Hippocampal formation (tissue), 2 donors: Measurements from ENCODE around the gene FASTK.

Experiments used
- DNase-seq, 2 donors: peaks; one replicate each; lab custom pipeline; 2025; lab: John Stamatoyannopoulos, UW

The FASTK gene, protein sequence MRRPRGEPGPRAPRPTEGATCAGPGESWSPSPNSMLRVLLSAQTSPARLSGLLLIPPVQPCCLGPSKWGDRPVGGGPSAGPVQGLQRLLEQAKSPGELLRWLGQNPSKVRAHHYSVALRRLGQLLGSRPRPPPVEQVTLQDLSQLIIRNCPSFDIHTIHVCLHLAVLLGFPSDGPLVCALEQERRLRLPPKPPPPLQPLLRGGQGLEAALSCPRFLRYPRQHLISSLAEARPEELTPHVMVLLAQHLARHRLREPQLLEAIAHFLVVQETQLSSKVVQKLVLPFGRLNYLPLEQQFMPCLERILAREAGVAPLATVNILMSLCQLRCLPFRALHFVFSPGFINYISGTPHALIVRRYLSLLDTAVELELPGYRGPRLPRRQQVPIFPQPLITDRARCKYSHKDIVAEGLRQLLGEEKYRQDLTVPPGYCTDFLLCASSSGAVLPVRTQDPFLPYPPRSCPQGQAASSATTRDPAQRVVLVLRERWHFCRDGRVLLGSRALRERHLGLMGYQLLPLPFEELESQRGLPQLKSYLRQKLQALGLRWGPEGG

GRCh38 chr7:151080522-151081169 lies at the start of gene FASTK:
Gene FASTK (minus strand): TSS chr7:151080809. CDS start chr7:151080766, 43 bp downstream.
- peak; percentile 88 to 96 for DNase-seq

- DNase-seq, result no peak
These were observed 49.5 kb upstream of the FASTK start for GRCh38 chr7:151129960-151130591.

- no peak for DNase-seq
These were observed 48.7 kb upstream of the FASTK start for GRCh38 chr7:151129117-151129959.

DNA sequence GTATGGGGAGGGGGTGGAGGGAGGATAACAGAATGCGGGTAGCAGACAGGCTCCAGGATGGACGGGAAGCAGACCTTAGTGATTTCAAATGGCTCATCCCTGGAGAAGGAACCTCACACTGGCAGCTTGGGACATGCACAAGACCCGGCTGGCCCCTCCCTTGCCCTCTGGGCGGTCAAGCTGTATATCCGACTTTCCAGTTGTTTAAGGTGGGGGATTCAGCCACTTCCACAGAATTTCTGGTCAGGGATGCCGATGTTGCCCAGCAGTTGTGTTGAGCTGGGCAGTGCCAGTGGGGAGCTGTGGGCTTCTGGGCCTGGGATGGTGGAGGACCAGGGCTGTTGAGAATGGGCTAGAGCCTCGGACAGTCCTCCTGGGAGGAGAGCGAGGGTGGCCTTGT lies 48.1 kb upstream of the FASTK start:
- no peak for DNase-seq

DNA sequence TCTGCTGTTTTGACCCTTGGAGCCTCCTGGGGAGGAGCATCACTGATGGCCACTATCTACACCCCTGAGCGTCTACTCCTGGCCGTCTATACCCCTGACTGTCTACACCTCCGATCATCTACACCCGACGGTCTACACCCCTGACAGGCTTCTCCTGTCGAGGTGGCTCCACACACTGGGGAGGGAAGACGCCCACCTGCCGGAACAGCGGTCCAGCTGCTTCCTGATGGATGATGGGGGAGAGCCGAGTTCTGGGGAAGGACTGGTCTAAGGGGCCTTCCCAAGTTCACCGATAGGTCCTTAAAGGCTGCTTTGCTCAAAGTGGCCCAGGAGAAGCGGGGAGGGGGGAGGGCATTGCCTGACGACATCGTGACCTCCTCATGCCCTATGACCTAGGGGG lies 47.5 kb upstream of the FASTK start:
- no peak for DNase-seq

DNA sequence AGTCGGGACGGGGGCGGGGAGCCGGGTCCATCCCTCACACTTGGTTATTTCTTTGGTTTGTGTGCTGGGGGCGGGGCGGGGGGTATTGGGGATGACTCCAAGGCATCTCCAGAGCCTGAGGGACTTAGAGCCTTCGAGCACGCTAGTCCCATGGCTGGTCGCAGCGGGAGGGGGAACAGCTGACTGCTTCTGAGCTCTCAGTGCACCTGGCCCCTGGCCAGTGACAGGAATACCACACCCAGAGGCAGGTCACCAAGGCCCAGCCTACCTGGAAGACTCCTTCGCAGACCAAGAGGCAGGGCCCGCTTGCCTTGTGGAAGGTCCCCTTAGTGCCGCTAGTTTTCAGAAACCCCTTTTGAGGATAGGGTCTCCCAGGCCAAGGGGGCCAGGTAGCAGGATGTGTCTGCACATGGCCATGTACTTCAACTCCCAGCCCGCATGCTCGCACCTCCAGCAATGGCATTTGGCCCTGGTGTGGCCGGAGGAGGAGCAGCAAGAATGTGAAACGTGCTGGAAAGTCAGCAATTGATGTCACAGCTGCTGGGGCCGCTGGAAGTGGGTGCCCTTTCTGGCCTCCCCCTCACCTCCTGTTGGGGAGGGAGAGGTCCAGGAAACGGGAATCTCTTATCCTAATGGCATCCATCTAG lies 46.0 kb upstream of the FASTK start:
- DNase-seq, result no peak

DNA sequence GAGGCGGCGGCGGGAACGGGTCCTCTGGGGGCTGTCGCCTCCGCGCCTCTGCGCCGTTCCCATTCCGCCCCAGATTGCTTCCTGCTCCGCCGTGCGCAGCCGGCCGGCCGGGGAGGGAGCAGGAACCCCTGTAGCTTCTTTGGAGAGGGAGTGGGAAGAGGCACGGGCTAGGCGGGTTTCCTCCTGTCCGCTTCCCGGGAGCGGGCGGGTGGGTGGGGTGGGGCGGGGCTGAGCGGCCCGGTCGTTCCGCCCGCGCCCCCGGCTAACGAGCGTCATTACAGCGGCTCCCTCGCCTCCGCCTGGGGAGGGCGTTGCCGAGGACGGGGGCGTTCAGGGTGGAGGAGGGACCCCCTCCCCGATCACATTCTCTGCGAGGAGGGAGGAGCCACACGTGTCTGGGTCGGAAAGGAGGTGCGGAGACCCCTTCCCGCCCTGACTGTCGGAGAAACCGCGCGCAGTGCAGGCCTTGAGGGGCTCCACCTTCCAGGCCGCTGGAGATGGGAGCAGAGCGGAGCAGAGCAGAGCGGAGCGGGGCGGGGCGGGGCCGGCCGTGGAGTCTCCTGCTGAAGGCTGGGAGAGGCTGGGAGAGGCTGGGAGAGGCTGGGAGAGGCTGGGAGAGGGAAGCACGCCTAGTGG lies 45.4 kb upstream of the FASTK start:
- DNase-seq, result no peak

GRCh38 chr7:151125470-151125845 lies 44.8 kb upstream of the FASTK start:
- DNase-seq, result no peak

DNA sequence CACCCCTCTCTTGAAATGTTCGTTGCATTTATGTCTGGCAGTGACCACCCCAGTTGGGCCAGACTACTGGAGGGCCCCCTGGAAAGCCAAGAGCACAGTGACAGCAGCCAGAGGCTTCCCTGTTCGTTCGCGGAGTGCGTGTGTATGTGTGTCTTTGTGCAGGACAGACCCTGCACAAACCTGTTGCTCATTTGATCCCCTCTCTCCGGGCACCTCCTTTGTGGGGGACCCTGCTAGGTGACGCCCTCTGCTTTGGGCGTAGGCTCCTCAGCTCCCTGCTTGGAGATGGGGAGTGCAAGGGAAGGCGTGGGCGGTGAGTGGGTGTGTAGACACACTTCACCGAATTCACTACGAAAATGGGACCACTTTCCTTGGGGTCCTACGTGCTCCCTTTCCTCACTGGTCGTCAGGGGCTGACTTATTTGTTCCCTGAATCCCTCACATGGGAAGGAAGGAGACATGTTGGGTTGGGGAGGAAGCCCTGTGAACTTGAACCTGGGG lies 44.3 kb upstream of the FASTK start:
- DNase-seq, result no peak

- DNase-seq, result no peak
These were observed 43.9 kb upstream of the FASTK start for GRCh38 chr7:151124481-151124880.

- peak; percentile 54 to 72 for DNase-seq
These were observed 43.3 kb upstream of the FASTK start for GRCh38 chr7:151123822-151124464.

- DNase-seq, result no peak
These were observed 42.7 kb upstream of the FASTK start for GRCh38 chr7:151123158-151123821.

GRCh38 chr7:151122796-151123157 lies 42.2 kb upstream of the FASTK start:
- no peak for DNase-seq

DNA sequence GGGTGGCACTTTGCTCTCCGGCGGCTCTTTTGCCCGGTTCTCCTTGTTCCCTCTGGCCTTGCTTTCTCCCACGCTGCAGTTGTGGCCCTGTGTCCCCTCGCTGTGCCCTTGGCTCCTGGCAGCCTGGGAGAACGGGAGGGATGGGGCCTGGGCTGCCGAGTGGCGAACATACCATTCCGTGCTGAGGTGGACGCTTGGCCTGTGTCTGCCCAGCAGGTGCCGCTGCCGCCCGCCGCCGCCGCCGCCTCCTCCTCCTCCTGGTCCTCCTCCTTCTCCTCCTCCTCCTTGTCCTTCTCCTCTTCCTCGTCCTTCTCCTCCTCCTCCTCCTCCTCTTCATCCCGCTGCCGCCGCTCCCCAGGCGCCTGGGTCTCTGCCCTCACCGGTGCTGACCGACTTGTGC lies 41.7 kb upstream of the FASTK start:
- DNase-seq, result no peak

DNA sequence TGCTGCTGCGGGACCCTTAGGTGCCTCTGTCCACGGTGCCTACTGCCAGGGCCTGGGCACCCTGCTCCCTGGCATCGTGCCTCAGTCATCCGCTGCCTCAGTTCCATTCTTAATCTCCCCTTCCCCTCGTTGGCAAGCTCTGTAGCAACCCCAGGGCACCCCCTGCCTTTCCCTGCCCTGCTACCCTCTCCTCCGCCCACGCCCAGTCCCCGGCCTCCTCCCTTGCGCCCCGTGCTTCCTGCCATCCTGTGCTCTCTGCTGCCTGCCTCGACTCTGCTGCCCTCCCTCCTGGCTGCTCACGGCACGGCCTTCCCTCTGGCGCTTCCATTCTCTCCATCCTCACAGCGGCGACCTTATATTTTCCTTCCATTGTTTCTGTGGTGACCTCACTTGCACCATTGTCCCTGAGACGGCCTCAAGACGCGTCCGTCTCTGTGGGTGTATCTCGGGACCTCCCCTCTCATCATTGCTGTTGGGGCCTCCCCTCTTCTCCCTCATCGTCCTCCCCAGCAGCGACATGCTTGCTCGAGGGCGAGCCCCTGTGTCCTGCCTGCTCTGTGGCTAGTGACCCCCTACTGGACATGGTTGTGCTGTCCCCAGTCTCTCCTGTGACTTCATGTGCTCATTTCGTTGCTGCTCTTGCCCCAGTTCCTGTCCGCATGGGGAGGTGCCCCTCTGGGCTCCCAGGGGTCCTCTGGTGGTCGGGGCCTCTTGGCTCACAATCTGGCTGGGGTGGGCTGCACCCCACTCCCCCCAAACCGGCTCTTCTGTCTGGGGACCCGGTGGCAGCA lies 41.0 kb upstream of the FASTK start:
- no peak for DNase-seq

DNA sequence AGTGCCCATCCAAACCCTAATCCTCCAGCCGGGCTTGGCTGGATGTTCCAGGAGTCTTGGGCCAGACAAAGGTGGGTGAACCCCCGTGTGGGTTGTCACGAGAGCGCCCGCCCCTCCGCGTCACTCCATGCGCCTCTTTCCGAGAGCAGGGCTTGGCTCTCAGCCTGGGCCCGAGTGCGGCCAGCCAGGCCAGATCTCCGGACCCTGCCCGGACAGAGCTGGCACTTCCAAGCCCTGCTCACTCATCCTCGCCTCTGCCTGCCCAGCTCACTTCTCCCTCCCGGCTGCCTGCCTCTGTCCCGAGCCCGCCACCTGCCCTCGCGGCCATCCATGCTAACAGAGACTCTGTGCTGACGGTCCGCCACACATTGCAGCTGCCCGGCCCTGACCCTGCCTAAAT lies 40.3 kb upstream of the FASTK start:
- DNase-seq, result no peak

DNA sequence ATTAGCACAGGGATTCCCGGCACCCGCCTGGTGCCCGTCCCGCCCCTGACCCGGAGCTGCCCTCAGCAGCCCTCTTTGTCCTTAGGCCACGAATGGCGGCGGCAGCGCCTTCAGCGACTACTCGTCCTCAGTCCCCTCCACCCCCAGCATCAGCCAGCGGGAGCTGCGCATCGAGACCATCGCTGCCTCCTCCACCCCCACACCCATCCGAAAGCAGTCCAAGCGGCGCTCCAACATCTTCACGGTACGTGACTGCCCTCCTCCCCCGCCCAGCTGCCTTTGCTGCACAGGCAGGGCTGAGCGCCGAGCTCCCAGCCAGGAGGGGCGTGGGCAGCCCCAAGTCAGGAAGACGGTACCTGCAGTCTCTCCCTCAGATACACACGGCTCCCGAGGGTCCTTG lies 39.3 kb upstream of the FASTK start:
- no peak for DNase-seq

DNA sequence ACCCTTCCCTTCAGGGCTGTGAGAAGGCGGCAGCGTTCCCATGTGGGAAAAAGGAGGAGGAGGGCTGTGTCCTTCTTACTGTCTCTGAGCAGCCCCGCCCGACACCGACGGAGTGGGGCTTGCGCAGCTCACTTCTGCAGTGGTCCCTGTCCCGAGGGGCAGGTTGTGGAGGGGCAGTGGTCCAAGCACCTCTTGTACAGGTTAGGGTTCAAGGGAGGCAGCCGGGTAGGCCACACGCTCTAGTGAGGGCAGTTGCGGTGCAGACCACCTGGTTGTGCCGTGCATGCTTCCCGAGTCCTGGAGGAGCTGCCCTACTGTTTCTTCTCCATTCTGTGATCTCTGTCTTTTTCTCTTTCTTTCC lies 38.4 kb upstream of the FASTK start:
- DNase-seq, result no peak
